ENCODE data around the gene GM2A. TPM values are rescaled to one million over a fixed set of nuclear protein-coding genes. Genes with fewer than 3 reads are reported as not detected.
A peak's percentile ranks its signal among the peaks of the same experiment; 100 is the strongest.
"Not testable (repeated sequence)": the region's sequence is repeated elsewhere in the genome, so short reads cannot be mapped to it uniquely, and the experiment has no call there.

Gene GM2A
- total and polyA plus RNA-seq, 4 donors, result 39.7 to 59.2 (median 48.1) TPM

DNA sequence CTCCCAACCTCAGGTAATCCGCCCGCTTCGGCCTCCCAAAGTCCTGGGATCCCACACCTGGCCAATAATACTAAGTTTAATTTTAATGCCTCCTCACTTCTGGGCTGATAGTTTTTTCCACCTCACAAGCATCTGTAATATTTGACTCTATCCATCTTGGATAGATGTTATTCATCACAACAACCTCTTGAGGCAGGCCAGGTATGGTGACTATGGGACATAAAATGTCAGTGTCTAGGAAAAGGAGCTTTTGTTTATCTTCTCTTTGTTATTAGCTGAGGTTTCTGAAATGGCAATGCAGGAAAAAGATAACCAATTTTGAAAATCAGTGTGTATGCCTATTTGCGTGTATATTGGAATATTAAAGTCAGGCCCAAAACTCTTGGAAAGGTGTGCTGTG is 27.9 kb upstream of the GM2A start:
- no peak for DNase-seq (ENCODE audit: low read depth in 4 of 6, low spot score in 6 of 6)
- Histone ChIP-seq H3K27me3 (ENCODE audit: control insufficient read depth, insufficient read depth, low read length) (no peaks in the 10 kb centered on the region), H3K4me1 (ENCODE audit: control insufficient read depth, insufficient read depth, low read length) (peaks cover 8% of the 10 kb centered on the region), H3K27ac (ENCODE audit: low read depth, low read length) (no peak overlapping the region), H3K4me3 (ENCODE audit: low read depth, low read length) (no peak overlapping the region), H3K36me3 (ENCODE audit: control insufficient read depth, insufficient read depth, low read length) (no peaks in the 10 kb centered on the region), H3K9me3 (ENCODE audit: control insufficient read depth, insufficient read depth, low read length) (no peaks in the 10 kb centered on the region)
- WGBS (ENCODE audit: insufficient coverage), result 100% methylated on average over 1 of the region's 4 CpGs

DNA sequence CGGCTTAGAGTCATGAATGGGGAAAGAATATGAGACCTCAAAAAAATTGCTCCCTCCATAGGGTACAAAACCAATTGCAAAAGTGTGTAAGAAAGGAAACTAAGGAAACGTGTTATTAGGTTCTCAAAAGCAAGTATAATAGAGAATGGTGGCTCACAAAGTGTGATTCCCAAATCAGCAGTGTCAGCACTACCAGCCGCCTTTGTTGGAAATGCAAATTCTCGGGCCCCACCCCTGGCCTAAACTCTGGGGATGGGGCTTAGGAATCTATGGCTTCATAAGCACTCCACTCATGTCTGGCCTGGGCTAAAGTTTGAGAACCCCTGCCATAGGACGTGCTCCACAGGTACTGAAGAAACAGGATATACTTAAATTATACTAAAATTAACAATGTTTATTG is 27.5 kb upstream of the GM2A start:
- WGBS (ENCODE audit: insufficient coverage), result 60% methylated on average over 2 of the region's 5 CpGs
- H3K27me3 ChIP-seq (ENCODE audit: control insufficient read depth, insufficient read depth, low read length), result no peaks in the 10 kb centered on the region
- H3K9me3 ChIP-seq (ENCODE audit: control insufficient read depth, insufficient read depth, low read length), result no peaks in the 10 kb centered on the region
- no peaks in the 10 kb centered on the region for H3K36me3 ChIP-seq (ENCODE audit: control insufficient read depth, insufficient read depth, low read length)
- DNase-seq (ENCODE audit: low read depth in 4 of 6, low spot score in 6 of 6), result no peak
- H3K4me1 ChIP-seq (ENCODE audit: control insufficient read depth, insufficient read depth, low read length), result peaks cover 8% of the 10 kb centered on the region
- no peak overlapping the region for H3K4me3 ChIP-seq (ENCODE audit: low read depth, low read length)
- no peak overlapping the region for H3K27ac ChIP-seq (ENCODE audit: low read depth, low read length)

- peaks cover 7% of the 10 kb centered on the region for H3K4me1 ChIP-seq (ENCODE audit: control insufficient read depth, insufficient read depth, low read length)
- no peak for DNase-seq (ENCODE audit: low read depth in 4 of 6, low spot score in 6 of 6)
- no peak overlapping the region for H3K27ac ChIP-seq (ENCODE audit: low read depth, low read length)
- WGBS (ENCODE audit: insufficient coverage), result 72% methylated on average over 5 of the region's 6 CpGs
- H3K9me3 ChIP-seq (ENCODE audit: control insufficient read depth, insufficient read depth, low read length), result no peaks in the 10 kb centered on the region
- no peaks in the 10 kb centered on the region for H3K27me3 ChIP-seq (ENCODE audit: control insufficient read depth, insufficient read depth, low read length)
- no peak overlapping the region for H3K4me3 ChIP-seq (ENCODE audit: low read depth, low read length)
- H3K36me3 ChIP-seq (ENCODE audit: control insufficient read depth, insufficient read depth, low read length), result no peaks in the 10 kb centered on the region
Measured at GRCh38 chr5:151227918-151228447, 25.0 kb upstream of the GM2A start.

- DNase-seq (ENCODE audit: low read depth in 4 of 6, low spot score in 6 of 6), result no peak
- no peaks in the 10 kb centered on the region for H3K9me3 ChIP-seq (ENCODE audit: control insufficient read depth, insufficient read depth, low read length)
- no peak overlapping the region for H3K27ac ChIP-seq (ENCODE audit: low read depth, low read length)
- H3K36me3 ChIP-seq (ENCODE audit: control insufficient read depth, insufficient read depth, low read length), result no peaks in the 10 kb centered on the region
- H3K4me1 ChIP-seq (ENCODE audit: control insufficient read depth, insufficient read depth, low read length), result no peaks in the 10 kb centered on the region
- WGBS (ENCODE audit: insufficient coverage), result 80% methylated on average over 2 of the region's 2 CpGs
- no peak overlapping the region for H3K4me3 ChIP-seq (ENCODE audit: low read depth, low read length)
- no peaks in the 10 kb centered on the region for H3K27me3 ChIP-seq (ENCODE audit: control insufficient read depth, insufficient read depth, low read length)
Measured at GRCh38 chr5:151228986-151229385, 24.0 kb upstream of the GM2A start.

DNA sequence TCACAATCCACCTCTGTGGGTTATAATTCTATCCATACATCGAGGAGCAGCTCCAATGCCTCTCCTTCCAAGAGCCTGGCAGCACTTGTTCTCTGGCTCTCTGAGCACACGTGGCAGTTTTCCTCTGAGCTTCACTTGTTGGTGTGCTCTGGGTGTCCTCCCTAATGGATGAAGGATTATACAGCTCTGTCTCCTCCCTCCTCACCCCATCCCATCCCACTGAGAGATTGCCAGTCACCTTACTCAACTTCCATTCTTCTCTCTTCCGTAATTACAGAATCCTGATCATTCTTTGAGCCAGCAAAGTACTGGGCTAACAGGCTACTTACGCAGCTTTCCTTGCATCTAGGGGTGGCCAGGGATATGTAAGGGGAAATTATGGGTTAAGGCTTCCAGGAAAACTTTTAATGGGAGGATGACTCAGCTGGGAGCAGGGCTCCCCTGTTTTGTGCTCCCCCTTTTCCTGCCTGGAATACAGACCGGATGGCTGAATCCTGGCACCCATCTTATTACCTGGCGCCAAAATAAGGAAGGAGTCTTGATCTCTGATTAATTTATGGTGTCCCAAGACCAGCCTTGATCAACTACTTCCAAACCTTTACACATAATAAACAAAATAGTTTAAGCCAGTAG is 22.8 kb upstream of the GM2A start:
- Histone ChIP-seq H3K9me3 (ENCODE audit: control insufficient read depth, insufficient read depth, low read length) (no peaks in the 10 kb centered on the region), H3K36me3 (ENCODE audit: control insufficient read depth, insufficient read depth, low read length) (no peaks in the 10 kb centered on the region), H3K27ac (ENCODE audit: low read depth, low read length) (no peak overlapping the region), H3K4me1 (ENCODE audit: control insufficient read depth, insufficient read depth, low read length) (peaks cover 6% of the 10 kb centered on the region), H3K27me3 (ENCODE audit: control insufficient read depth, insufficient read depth, low read length) (no peaks in the 10 kb centered on the region), H3K4me3 (ENCODE audit: low read depth, low read length) (no peak overlapping the region)
- no peak for DNase-seq (ENCODE audit: low read depth in 4 of 6, low spot score in 6 of 6)
- whole genome bisulfite sequencing (ENCODE audit: insufficient coverage), result 72% methylated on average over 2 of the region's 6 CpGs

GRCh38 chr5:151231359-151231758 is 21.6 kb upstream of the GM2A start:
- no peaks in the 10 kb centered on the region for H3K9me3 ChIP-seq (ENCODE audit: control insufficient read depth, insufficient read depth, low read length)
- no peaks in the 10 kb centered on the region for H3K27me3 ChIP-seq (ENCODE audit: control insufficient read depth, insufficient read depth, low read length)
- H3K4me3 ChIP-seq (ENCODE audit: low read depth, low read length), result no peak overlapping the region
- no peak overlapping the region for H3K27ac ChIP-seq (ENCODE audit: low read depth, low read length)
- no peaks in the 10 kb centered on the region for H3K36me3 ChIP-seq (ENCODE audit: control insufficient read depth, insufficient read depth, low read length)
- no peak for DNase-seq (ENCODE audit: low read depth in 4 of 6, low spot score in 6 of 6)
- peaks cover 6% of the 10 kb centered on the region for H3K4me1 ChIP-seq (ENCODE audit: control insufficient read depth, insufficient read depth, low read length)

DNA sequence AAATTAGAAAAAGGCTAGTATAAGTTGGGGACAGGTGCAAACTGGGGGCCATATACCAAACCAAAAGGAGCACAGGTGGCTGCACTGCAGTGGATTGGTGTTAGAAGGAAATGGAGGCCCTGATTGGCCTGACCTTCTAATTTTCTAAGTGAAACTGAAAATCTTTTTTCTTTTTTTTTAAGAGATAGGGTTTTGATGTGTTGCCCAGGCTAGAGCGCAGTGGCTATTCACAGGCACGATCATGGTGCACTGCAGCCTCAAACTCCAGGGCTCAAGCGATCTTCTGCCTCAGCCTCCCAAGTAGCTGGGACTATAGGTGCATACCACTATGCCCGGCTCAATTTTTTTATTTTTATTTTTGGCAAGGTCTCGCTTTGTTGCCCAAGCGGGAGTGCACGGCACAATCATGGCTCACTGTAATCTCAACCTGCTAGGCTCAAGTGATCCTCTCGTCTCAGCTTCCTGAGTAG is 19.3 kb upstream of the GM2A start:
- Histone ChIP-seq H3K4me3 (ENCODE audit: low read depth, low read length) (no peak overlapping the region), H3K4me1 (ENCODE audit: control insufficient read depth, insufficient read depth, low read length) (peaks cover 10% of the 10 kb centered on the region), H3K9me3 (ENCODE audit: control insufficient read depth, insufficient read depth, low read length) (no peaks in the 10 kb centered on the region), H3K27ac (ENCODE audit: low read depth, low read length) (no peak overlapping the region), H3K27me3 (ENCODE audit: control insufficient read depth, insufficient read depth, low read length) (peaks cover 5% of the 10 kb centered on the region), H3K36me3 (ENCODE audit: control insufficient read depth, insufficient read depth, low read length) (no peaks in the 10 kb centered on the region)
- DNase-seq (ENCODE audit: low read depth in 4 of 6, low spot score in 6 of 6), result no peak
- 88% methylated on average over 6 of the region's 8 CpGs for WGBS (ENCODE audit: insufficient coverage)

DNA sequence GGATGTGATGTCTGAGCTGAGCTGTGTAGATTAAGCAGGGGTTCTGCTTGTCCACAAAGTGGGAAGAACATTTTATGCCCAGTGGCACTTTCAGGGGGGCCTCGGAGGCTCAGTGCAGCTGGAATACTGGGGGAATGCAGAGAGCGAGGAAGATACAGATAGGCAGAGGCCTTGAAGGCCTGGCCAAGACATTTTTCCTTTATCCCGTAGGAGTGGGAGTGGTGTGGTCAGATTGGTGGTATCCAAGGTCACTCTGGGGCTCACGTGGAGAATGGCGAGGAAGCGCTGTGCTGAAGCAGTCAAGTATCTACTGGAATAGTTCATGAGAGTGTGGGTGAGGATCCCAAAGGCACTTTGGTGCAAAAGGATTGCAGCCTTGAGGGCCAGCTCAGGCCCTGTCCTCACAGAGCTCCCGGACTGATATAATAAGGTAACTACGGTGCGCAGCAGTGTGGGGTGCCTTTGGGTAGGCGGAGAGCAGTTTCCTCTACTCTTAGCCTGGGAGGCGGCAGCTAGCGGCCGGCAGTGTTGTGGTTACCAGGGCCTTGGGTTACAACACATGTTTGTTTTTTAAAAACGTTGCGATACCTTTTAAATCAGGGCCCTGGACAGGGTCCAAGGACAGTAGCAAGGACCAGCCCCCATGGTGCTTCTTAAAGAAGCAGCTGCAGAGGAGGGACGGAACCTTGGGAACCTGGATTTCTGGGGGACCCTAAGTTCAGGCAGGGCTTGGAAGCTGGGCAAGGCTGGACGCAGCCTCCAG is 18.3 kb upstream of the GM2A start:
- no peaks in the 10 kb centered on the region for H3K36me3 ChIP-seq (ENCODE audit: control insufficient read depth, insufficient read depth, low read length)
- peaks cover 6% of the 10 kb centered on the region for H3K27me3 ChIP-seq (ENCODE audit: control insufficient read depth, insufficient read depth, low read length)
- no peak overlapping the region for H3K27ac ChIP-seq (ENCODE audit: low read depth, low read length)
- WGBS (ENCODE audit: insufficient coverage), result 66% methylated on average over 17 of the region's 17 CpGs
- H3K4me3 ChIP-seq (ENCODE audit: low read depth, low read length), result no peak overlapping the region
- DNase-seq (ENCODE audit: low read depth in 4 of 6, low spot score in 6 of 6), result peak in 1 of 6 donors; percentile 30
- peaks cover 10% of the 10 kb centered on the region for H3K4me1 ChIP-seq (ENCODE audit: control insufficient read depth, insufficient read depth, low read length)
- H3K9me3 ChIP-seq (ENCODE audit: control insufficient read depth, insufficient read depth, low read length), result no peaks in the 10 kb centered on the region

DNA sequence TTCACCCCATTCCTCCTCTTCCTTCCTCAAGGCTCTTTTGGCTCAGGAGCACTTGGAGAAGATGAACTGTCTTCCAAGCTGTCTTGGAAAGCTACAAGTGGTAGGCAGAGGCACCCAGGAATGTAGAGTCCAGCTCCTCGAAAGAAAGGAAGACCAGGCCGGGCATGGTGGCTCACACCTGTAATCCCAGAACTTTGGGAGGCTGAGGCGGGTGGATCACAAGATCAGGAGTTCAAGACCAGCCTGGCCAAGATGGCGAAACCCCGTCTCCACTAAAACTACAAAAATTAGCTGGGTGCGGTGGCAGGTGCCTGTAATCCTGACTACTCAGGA is 17.8 kb upstream of the GM2A start:
- not testable (repeated sequence) for H3K9me3 ChIP-seq (ENCODE audit: control insufficient read depth, insufficient read depth, low read length); H3K27ac ChIP-seq (ENCODE audit: low read depth, low read length); DNase-seq (ENCODE audit: low read depth in 4 of 6, low spot score in 6 of 6); H3K36me3 ChIP-seq (ENCODE audit: control insufficient read depth, insufficient read depth, low read length); H3K4me3 ChIP-seq (ENCODE audit: low read depth, low read length); H3K27me3 ChIP-seq (ENCODE audit: control insufficient read depth, insufficient read depth, low read length)
- H3K4me1 ChIP-seq (ENCODE audit: control insufficient read depth, insufficient read depth, low read length), result peaks cover 10% of the 10 kb centered on the region
- 93% methylated on average over 4 of the region's 6 CpGs for WGBS (ENCODE audit: insufficient coverage)

- no peaks in the 10 kb centered on the region for H3K9me3 ChIP-seq (ENCODE audit: control insufficient read depth, insufficient read depth, low read length)
- peaks cover 10% of the 10 kb centered on the region for H3K4me1 ChIP-seq (ENCODE audit: control insufficient read depth, insufficient read depth, low read length)
- no CpG with 5 or more reads among the region's 1 CpG for WGBS (ENCODE audit: insufficient coverage)
- H3K36me3 ChIP-seq (ENCODE audit: control insufficient read depth, insufficient read depth, low read length), result no peaks in the 10 kb centered on the region
- H3K27ac ChIP-seq (ENCODE audit: low read depth, low read length), result no peak overlapping the region
- H3K4me3 ChIP-seq (ENCODE audit: low read depth, low read length), result no peak overlapping the region
- H3K27me3 ChIP-seq (ENCODE audit: control insufficient read depth, insufficient read depth, low read length), result peaks cover 6% of the 10 kb centered on the region
- DNase-seq (ENCODE audit: low read depth in 4 of 6, low spot score in 6 of 6), result no peak
Measured at GRCh38 chr5:151236888-151237287, 16.1 kb upstream of the GM2A start.
